ENCODE measurements around the gene TGFB1I1. TPM values are rescaled to one million over a fixed set of nuclear protein-coding genes. Genes with fewer than 3 reads are reported as not detected.
A peak's percentile ranks its signal among the peaks of the same experiment; 100 is the strongest.

The TGFB1I1 gene
- total RNA-seq, 1 donor from 2014 or later, result 19.9 TPM

- no peak for DNase-seq (ENCODE audit: missing footprints)
- intact Hi-C loops (cut with DNase I), result loop anchor here (5.0 kb wide), 1 partner anchor 43 kb away; the partner anchor contains the start of gene RUSF1
- ATAC-seq, result no peak
Observed at GRCh38 chr16:31464348-31464769, 7.6 kb upstream of the TGFB1I1 start.

DNA sequence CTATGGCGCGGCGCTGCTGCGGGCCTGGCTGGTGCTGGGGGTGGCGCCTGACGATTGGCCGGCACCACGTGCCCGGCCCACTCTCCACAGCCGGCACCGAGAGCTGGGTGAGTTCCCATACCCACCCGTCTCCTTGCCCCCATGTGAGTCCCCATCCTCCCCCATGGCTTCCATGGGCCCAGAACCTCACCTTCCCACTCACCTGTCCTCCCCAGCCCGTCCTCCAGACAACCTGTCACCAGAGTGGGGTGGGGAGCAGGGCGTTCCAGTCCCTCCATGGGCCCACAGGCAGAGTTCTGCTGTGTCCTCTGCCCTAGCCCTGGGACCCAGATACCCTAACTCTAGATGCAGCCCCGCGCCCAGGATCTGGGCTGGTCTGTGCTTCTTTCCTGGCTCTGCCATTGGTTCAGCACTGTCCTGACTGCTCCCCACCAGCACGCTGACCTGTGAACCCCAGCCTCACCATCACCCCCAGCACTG is 7.1 kb upstream of the TGFB1I1 start:
- DNase-seq (ENCODE audit: missing footprints) (no peak), ATAC-seq (no peak)
- intact Hi-C loops (cut with DNase I), result loop anchor here (5.0 kb wide), 1 partner anchor 42 kb away; the partner anchor contains the start of gene RUSF1

- DNase-seq (ENCODE audit: missing footprints) (no peak), ATAC-seq (no peak)
- intact Hi-C loops (cut with DNase I), result no loop called here
Observed at GRCh38 chr16:31465788-31466370, 6.1 kb upstream of the TGFB1I1 start.

GRCh38 chr16:31466381-31466841 is 5.5 kb upstream of the TGFB1I1 start:
- no peak for DNase-seq (ENCODE audit: missing footprints)
- intact Hi-C loops (cut with DNase I), result no loop called here
- no peak for ATAC-seq

DNA sequence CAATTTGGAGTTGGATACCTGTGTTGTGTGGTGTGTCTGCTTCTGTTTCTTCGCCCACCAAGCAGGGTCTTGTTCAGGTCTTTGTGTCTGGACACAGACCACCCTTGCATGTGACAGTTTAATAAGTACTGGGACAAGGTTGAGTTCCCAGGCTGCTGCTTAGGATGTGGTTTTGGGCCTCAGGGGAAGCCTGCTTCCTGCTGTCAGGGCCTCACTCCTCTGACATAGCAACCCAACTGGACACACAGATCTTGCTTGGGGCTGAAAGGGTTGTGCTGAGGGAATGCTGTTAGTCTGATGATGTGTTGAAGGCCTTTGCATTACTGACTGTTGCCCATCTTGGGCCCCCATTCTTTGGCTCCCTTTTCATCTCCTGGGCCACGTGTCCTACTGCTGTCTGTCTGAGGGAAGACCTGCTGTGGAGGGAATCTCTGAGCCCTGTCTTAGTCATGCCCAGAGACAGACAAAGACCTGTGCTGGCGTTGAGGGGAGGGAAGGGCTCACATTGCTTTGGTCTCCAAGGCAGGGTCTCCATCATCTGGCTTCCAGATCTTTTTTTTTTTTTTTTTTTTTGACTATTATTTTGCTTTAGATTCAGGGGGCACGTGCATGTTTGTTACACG is 4.7 kb upstream of the TGFB1I1 start:
- intact Hi-C loops (cut with DNase I), result no loop called here
- no peak for ATAC-seq
- no peak for DNase-seq (ENCODE audit: missing footprints)

- intact Hi-C loops (cut with DNase I), result no loop called here
- DNase-seq (ENCODE audit: missing footprints), result no peak
- no peak for ATAC-seq
Observed at GRCh38 chr16:31467858-31468257, 4.1 kb upstream of the TGFB1I1 start.

DNA sequence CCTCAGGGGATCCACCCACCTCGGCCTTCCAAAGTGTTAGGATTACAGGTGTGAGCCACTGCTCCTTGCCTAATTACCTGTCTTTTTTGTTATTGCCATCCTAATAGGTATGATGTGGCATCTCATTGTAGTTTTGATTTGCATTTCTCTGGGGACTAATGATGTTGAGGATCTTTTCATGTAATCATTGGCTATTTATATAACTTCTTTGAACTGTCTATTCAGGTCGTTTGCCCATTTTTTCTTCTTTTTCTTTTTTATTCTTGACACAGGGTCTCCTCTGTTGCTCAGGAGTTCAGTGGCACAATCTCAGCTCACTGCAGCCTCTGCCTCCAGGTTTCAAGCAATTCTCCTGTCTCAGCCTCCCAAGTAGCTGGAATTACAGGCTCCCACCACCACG is 1.3 kb upstream of the TGFB1I1 start:
- DNase-seq (ENCODE audit: missing footprints) (no peak), ATAC-seq (no peak)
- intact Hi-C loops (cut with DNase I), result loop anchor here (10.0 kb wide), 1 partner anchor 244 kb away; a partner anchor contains a TSS

- no peak for DNase-seq (ENCODE audit: missing footprints)
- no peak for ATAC-seq
- intact Hi-C loops (cut with DNase I), result loop anchor here (10.0 kb wide), 1 partner anchor 243 kb away; a partner anchor contains a TSS
Observed at GRCh38 chr16:31471241-31471874, 594 bp upstream of the TGFB1I1 start.

DNA sequence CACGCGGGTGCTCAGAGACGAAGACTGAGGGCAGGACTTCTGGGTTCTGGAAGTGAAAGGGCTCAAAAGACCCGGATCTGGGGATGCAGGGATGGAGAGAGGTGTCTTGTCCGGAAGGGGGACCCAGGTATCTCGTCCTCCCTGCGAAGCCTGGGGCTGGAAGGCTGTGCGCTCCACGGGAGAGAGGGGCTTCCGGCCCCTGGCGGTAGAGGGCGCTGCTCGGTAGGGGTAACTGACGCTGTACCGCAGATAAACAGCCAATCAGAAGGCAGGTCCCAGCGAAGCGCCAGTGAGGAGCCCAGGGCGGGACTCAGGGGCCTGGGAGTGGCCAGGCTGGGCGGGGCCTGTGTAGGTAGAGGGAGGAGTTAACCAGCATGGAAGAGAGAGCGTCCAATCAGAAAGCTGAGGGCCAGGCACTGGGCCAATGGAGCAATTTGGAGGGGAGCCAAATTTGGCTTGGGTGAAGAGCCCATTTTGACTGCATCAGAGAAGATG is 804 bp downstream of the TGFB1I1 start:
- ATAC-seq (peak; percentile 87), DNase-seq (ENCODE audit: missing footprints) (peak; percentile 88)
- intact Hi-C loops (cut with DNase I), result loop anchor here (10.0 kb wide), 1 partner anchor 242 kb away; a partner anchor contains a TSS

DNA sequence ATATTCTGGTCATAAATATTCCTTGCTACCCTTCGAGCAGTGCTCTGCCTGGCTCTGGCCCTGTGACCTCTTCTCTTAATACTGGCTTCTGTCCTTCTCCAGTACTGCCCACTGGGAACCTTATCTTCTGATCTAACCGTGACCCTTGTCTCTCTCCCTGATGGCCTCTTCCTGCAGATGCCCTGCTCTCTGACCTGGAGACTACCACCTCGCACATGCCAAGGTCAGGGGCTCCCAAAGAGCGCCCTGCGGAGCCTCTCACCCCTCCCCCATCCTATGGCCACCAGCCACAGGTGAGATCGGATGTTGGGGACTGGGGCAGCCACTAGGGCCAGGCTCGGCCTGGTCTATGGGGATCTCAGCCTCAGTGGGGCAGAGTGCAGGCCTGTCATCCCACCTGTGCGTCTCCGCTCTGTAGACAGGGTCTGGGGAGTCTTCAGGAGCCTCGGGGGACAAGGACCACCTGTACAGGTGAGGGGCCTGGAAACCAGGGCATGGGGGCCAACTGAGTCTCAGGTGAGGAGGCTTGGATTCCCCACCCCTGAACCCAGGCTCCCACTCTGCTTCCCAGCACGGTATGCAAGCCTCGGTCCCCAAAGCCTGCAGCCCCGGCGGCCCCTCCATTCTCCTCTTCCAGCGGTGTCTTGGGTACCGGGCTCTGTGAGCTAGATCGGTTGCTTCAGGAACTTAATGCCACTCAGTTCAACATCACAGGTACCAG is 1.5 kb downstream of the TGFB1I1 start:
- ATAC-seq, result no peak
- intact Hi-C loops (cut with DNase I), result loop anchor here (10.0 kb wide), 1 partner anchor 241 kb away; a partner anchor contains a TSS
- no peak for DNase-seq (ENCODE audit: missing footprints)

- DNase-seq (ENCODE audit: missing footprints), result no peak
- ATAC-seq, result no peak
- intact Hi-C loops (cut with DNase I), result loop anchor here (10.0 kb wide), 1 partner anchor 241 kb away; a partner anchor contains a TSS
Observed at GRCh38 chr16:31474173-31474714, 2.3 kb downstream of the TGFB1I1 start.

GRCh38 chr16:31474773-31475738 is 3.1 kb downstream of the TGFB1I1 start:
- intact Hi-C loops (cut with DNase I), result loop anchor here (10.0 kb wide), 1 partner anchor 240 kb away; a partner anchor contains a TSS
- DNase-seq (ENCODE audit: missing footprints) (no peak), ATAC-seq (no peak)

GRCh38 chr16:31475946-31476302 is 4.0 kb downstream of the TGFB1I1 start:
- intact Hi-C loops (cut with DNase I), result loop anchor here (10.0 kb wide), 1 partner anchor 239 kb away; a partner anchor contains a TSS
- DNase-seq (ENCODE audit: missing footprints) (no peak), ATAC-seq (no peak)

DNA sequence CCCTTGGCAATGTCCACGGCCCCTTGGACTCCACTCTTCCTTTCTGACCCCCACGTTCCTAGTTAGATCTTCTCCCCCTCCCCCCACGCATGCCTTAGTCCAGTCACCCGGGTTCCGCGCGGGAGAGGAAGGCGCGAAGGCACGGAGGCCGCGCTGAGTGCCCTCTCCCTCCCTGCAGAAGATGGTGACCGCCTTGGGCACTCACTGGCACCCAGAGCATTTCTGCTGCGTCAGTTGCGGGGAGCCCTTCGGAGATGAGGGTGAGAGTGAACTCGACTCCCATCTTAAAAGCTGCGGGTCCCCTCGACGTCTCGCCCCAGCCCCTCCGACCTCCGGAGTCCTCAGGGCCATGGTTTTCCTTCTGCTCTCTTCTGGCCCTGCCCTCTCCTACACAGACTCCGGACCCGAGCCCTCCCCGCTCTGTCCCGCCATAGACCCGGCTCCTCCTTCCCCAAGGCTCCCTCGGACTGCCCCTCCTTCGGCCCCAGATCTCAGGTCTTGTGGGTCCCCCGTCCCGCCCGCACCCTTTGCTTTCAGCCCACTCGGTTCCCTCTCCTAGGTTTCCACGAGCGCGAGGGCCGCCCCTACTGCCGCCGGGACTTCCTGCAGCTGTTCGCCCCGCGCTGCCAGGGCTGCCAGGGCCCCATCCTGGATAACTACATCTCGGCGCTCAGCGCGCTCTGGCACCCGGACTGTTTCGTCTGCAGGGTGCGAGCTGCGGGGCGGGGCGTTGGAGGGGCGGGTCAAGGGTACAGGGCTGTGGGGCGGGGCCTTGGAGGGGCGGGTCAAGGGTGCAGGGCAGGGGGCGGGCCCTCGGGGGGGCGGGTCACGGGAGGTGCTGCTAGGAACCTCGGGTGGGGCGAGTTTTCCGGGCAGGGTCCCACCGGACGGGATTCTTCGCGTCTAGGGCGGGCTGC is 4.6 kb downstream of the TGFB1I1 start:
- DNase-seq (ENCODE audit: missing footprints) (peak; percentile 94), ATAC-seq (peak; percentile 26)
- intact Hi-C loops (cut with DNase I), result loop anchor here (10.0 kb wide), 1 partner anchor 238 kb away; a partner anchor contains a TSS

GRCh38 chr16:31477220-31478216 is 5.6 kb downstream of the TGFB1I1 start:
- DNase-seq (ENCODE audit: missing footprints) (no peak), ATAC-seq (no peak)
- intact Hi-C loops (cut with DNase I), result loop anchor here (10.0 kb wide), 1 partner anchor 237 kb away; a partner anchor contains a TSS

Data from Right ventricle myocardium inferior (tissue), 1 donor.